ENCODE data around the gene ZNF280B. TPM values are rescaled to one million over a fixed set of nuclear protein-coding genes. Genes with fewer than 3 reads are reported as not detected.

Gene ZNF280B
- total RNA-seq, 2 experiments from 2014 or later = 2.9 to 5.3 TPM

- ChIA-PET CTCF (ENCODE audit: unreplicated experiment) (no interaction called here), POLR2A (interaction anchor here (1.7 kb wide), 1 partner anchor 39 kb away, joined by 3 read pairs; no protein-coding TSS in a partner anchor)
- no peak overlapping the region for H3K4me3 ChIP-seq (ENCODE audit: low read depth, low read length, poor library complexity, severe bottlenecking)
- intact Hi-C loops (cut with micrococcal nuclease; ENCODE audit: unreplicated experiment) = no loop called here
- H4K20me1 ChIP-seq (ENCODE audit: insufficient read depth, low read length) = no peaks in the 10 kb centered on the region
- DNase-seq (ENCODE audit: low spot score) = no peak
- no TSS peak for BruUV-seq (replicated peaks)
- no peaks in the 10 kb centered on the region for H3K9me3 ChIP-seq (ENCODE audit: low read length)
- no peak overlapping the region for H3K27ac ChIP-seq (ENCODE audit: low read depth, low read length, poor library complexity, severe bottlenecking)
- no peak overlapping the region for H2AFZ ChIP-seq (ENCODE audit: low read length)
- no peak for TF ChIP-seq EZH2phosphoT487 (IDR thresholded peaks at IDR 0.05; ENCODE audit: borderline replicate concordance, low read depth, low read length)
- TF ChIP-seq, protein P1, sequence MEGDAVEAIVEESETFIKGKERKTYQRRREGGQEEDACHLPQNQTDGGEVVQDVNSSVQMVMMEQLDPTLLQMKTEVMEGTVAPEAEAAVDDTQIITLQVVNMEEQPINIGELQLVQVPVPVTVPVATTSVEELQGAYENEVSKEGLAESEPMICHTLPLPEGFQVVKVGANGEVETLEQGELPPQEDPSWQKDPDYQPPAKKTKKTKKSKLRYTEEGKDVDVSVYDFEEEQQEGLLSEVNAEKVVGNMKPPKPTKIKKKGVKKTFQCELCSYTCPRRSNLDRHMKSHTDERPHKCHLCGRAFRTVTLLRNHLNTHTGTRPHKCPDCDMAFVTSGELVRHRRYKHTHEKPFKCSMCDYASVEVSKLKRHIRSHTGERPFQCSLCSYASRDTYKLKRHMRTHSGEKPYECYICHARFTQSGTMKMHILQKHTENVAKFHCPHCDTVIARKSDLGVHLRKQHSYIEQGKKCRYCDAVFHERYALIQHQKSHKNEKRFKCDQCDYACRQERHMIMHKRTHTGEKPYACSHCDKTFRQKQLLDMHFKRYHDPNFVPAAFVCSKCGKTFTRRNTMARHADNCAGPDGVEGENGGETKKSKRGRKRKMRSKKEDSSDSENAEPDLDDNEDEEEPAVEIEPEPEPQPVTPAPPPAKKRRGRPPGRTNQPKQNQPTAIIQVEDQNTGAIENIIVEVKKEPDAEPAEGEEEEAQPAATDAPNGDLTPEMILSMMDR (conservative IDR thresholded peaks at IDR 0.05; ENCODE audit: low read length) = no peak
- H3K79me2 ChIP-seq (ENCODE audit: insufficient read depth, low read depth, low read length) = no peaks in the 10 kb centered on the region
- H3K9me2 ChIP-seq (ENCODE audit: insufficient read depth, low read length) = no peaks in the 10 kb centered on the region
- H3K36me3 ChIP-seq (ENCODE audit: insufficient read depth, low read length) = peaks cover 56% of the 10 kb centered on the region
- no peak overlapping the region for H3K4me2 ChIP-seq (ENCODE audit: low read length)
- no peaks in the 10 kb centered on the region for H3K4me1 ChIP-seq (ENCODE audit: insufficient read depth, low read length, poor library complexity, severe bottlenecking)
Observed at GRCh38 chr22:22486132-22486899, 22.2 kb downstream of the ZNF280B start.

GRCh38 chr22:22485524-22485923 lies 23.0 kb downstream of the ZNF280B start:
- Histone ChIP-seq H3K79me2 (ENCODE audit: insufficient read depth, low read depth, low read length) (no peaks in the 10 kb centered on the region), H4K20me1 (ENCODE audit: insufficient read depth, low read length) (no peaks in the 10 kb centered on the region), H3K4me3 (ENCODE audit: low read depth, low read length, poor library complexity, severe bottlenecking) (no peak overlapping the region), H3K9me2 (ENCODE audit: insufficient read depth, low read length) (no peaks in the 10 kb centered on the region), H3K4me1 (ENCODE audit: insufficient read depth, low read length, poor library complexity, severe bottlenecking) (no peaks in the 10 kb centered on the region), H3K27ac (ENCODE audit: low read depth, low read length, poor library complexity, severe bottlenecking) (no peak overlapping the region), H3K4me2 (ENCODE audit: low read length) (no peak overlapping the region), H2AFZ (ENCODE audit: low read length) (no peak overlapping the region), H3K9me3 (ENCODE audit: low read length) (no peaks in the 10 kb centered on the region), H3K36me3 (ENCODE audit: insufficient read depth, low read length) (peaks cover 48% of the 10 kb centered on the region)
- TF ChIP-seq EZH2phosphoT487 (IDR thresholded peaks at IDR 0.05; ENCODE audit: borderline replicate concordance, low read depth, low read length) = no peak
- TF ChIP-seq, protein P1 (conservative IDR thresholded peaks at IDR 0.05; ENCODE audit: low read length) = no peak
- ChIA-PET POLR2A (interaction anchor here (1.7 kb wide), 1 partner anchor 38 kb away, joined by 3 read pairs; no protein-coding TSS in a partner anchor), CTCF (ENCODE audit: unreplicated experiment) (no interaction called here)
- BruUV-seq (replicated peaks) = no TSS peak
- DNase-seq (ENCODE audit: low spot score) = no peak
- intact Hi-C loops (cut with micrococcal nuclease; ENCODE audit: unreplicated experiment) = no loop called here

DNA sequence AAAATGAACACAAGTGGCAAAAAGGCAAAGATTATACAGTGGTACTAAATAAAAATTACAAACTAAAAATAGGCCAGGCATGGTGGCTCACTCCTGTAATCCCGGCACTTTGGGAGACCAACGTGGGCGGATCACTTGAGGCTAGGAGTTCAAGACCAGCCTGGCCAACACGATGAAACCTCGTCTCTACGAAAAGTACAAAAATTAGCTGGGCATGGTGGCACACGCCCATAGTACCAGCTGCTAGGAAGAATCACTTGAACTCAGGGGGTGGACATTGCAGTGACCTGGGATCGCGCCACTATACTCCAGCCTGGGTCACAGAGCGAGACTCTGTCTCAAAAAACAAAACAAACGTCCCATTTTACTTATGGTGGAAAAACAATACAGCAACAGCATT lies 24.5 kb downstream of the ZNF280B start:
- Histone ChIP-seq H3K4me1 (ENCODE audit: insufficient read depth, low read length, poor library complexity, severe bottlenecking) (no peaks in the 10 kb centered on the region), H3K36me3 (ENCODE audit: insufficient read depth, low read length) (peaks cover 40% of the 10 kb centered on the region), H3K79me2 (ENCODE audit: insufficient read depth, low read depth, low read length) (no peaks in the 10 kb centered on the region), H4K20me1 (ENCODE audit: insufficient read depth, low read length) (no peaks in the 10 kb centered on the region), H3K9me2 (ENCODE audit: insufficient read depth, low read length) (no peaks in the 10 kb centered on the region), H3K27ac (ENCODE audit: low read depth, low read length, poor library complexity, severe bottlenecking) (no peak overlapping the region), H2AFZ (ENCODE audit: low read length) (no peak overlapping the region), H3K4me3 (ENCODE audit: low read depth, low read length, poor library complexity, severe bottlenecking) (no peak overlapping the region), H3K4me2 (ENCODE audit: low read length) (no peak overlapping the region), H3K9me3 (ENCODE audit: low read length) (no peaks in the 10 kb centered on the region)
- DNase-seq (ENCODE audit: low spot score) = no peak
- TF ChIP-seq, protein P1 (conservative IDR thresholded peaks at IDR 0.05; ENCODE audit: low read length) = no peak
- no peak for TF ChIP-seq EZH2phosphoT487 (IDR thresholded peaks at IDR 0.05; ENCODE audit: borderline replicate concordance, low read depth, low read length)
- BruUV-seq (replicated peaks) = no TSS peak
- CTCF ChIA-PET (ENCODE audit: unreplicated experiment) = no interaction called here
- POLR2A ChIA-PET = interaction anchor here (0.6 to 0.7 kb wide), 3 partner anchors 141 to 381 kb away, joined by 3 to 4 read pairs (median 3); no protein-coding TSS in a partner anchor
- intact Hi-C loops (cut with micrococcal nuclease; ENCODE audit: unreplicated experiment) = no loop called here

Measured in OCI-LY7 (cell line).